K562 (cell line): ENCODE measurements around the gene TBC1D9. TPM values are rescaled to one million over a fixed set of nuclear protein-coding genes. Genes with fewer than 3 reads are reported as not detected.

Experiments
- ATAC-seq: fragments of 200-7000 bp; cut with Tn5 transposase; 3 replicates; pipeline ENCODE4 v1.9.1; 2020; ENCODE audit warnings: moderate library complexity
- BruUV-seq: library from RNA; stranded (reverse); fragments of 400-500 nt; replicated peaks from 2 replicates; lab custom pipeline; 2021; lab: Mats Ljungman, UMichigan
- CTCF ChIA-PET: fragments of 300-600 bp; formaldehyde crosslinking; extraction: SDS; loops from one replicate; lab custom pipeline; 2021; ENCODE audit warnings: low intra/inter-chr PET ratio; lab: Yijun Ruan, JAX
- POLR2A ChIA-PET: fragments of 300-600, 350-650 bp; sonication (Branson Sonifier 250); formaldehyde crosslinking; extraction: SDS; loops from one replicate; lab custom pipeline; 2021; ENCODE audit warnings: antibody characterized with exemption, inconsistent platforms; lab: Yijun Ruan, JAX
- DNase-seq, 4 experiments: peaks; one replicate each; pipeline versions ENCODE4 v3.0.0 to v3.0.0-alpha.2; 2011 to 2018; ENCODE audit warnings: low spot score in 3 of 4, mixed read lengths in 3 of 4; ENCODE audit errors: extremely low read depth in 1 of 4
- FAIRE-seq: peaks from 2 replicates; lab custom pipeline; 2011; peaks lifted over from hg19 to GRCh38; lab: Jason Lieb, UNC
- H2AFZ ChIP-seq: 2 replicates; pipeline ENCODE4 v1.6.0; 2011; ENCODE audit warnings: low read depth, low read length, control low read depth, inconsistent platforms
- H3K27ac ChIP-seq: fragments of 200-600 bp; 3 replicates; pipeline ENCODE4 v1.8.0; 2011; ENCODE audit warnings: low read depth, mild to moderate bottlenecking, control low read depth, inconsistent platforms, low read length, moderate library complexity, mixed read lengths; ENCODE audit errors: extremely low read depth
- H3K27me3 ChIP-seq, 2 experiments: fragments of 300-600 bp in 1 of 2; 2 replicates in 1 of 2; 3 replicates in 1 of 2; pipeline versions ENCODE4 v1.6.0 to v1.8.0; 2011; ENCODE audit warnings: inconsistent platforms in 2 of 2, low read length in 2 of 2, mild to moderate bottlenecking in 1 of 2, mixed read lengths in 1 of 2, moderate library complexity in 1 of 2; ENCODE audit not compliant: control insufficient read depth in 2 of 2, insufficient read depth in 2 of 2
- H3K36me3 ChIP-seq: fragments of 300-600 bp; 3 replicates; pipeline ENCODE4 v1.8.0; 2011; ENCODE audit warnings: mild to moderate bottlenecking, low read length, inconsistent platforms; ENCODE audit not compliant: control insufficient read depth, insufficient read depth
- H3K4me1 ChIP-seq, 2 experiments: fragments of 200-600 bp in 1 of 2; replicated peaks in 1 of 2; 2 replicates in 1 of 2; 3 replicates in 1 of 2; pipeline versions ENCODE4 v1.5.1 to v1.8.0; 2011; ENCODE audit warnings: inconsistent platforms in 2 of 2, low read length in 2 of 2, mild to moderate bottlenecking in 1 of 2, mixed read lengths in 1 of 2, moderate library complexity in 1 of 2; ENCODE audit not compliant: control insufficient read depth in 2 of 2, insufficient read depth in 2 of 2
- H3K4me2 ChIP-seq: 2 replicates; pipeline ENCODE4 v1.6.1; 2011; ENCODE audit warnings: low read length, control low read depth, inconsistent platforms, mixed read lengths; ENCODE audit not compliant: insufficient read depth
- H3K4me3 ChIP-seq: fragments of 200-600 bp; sonication (generic), shearing (Covaris generic); 2 replicates; pipeline ENCODE4 v1.5.1; 2016; ENCODE audit warnings: control low read depth, inconsistent platforms
- H3K79me2 ChIP-seq: fragments of 200-600 bp; 3 replicates; pipeline ENCODE4 v1.8.0; 2011; ENCODE audit warnings: low read length, inconsistent platforms; ENCODE audit not compliant: control insufficient read depth, insufficient read depth
- H3K9ac ChIP-seq, 2 experiments: 2 replicates each; pipeline versions ENCODE4 v1.6.0 to v1.6.1; 2011; ENCODE audit warnings: low read depth in 2 of 2, low read length in 2 of 2, control low read depth in 1 of 2, inconsistent platforms in 1 of 2, mild to moderate bottlenecking in 1 of 2, mixed read lengths in 1 of 2; ENCODE audit not compliant: insufficient read depth in 1 of 2
- H3K9me1 ChIP-seq: one replicate; pipeline ENCODE4 v1.6.0; 2011; ENCODE audit warnings: inconsistent platforms, mild to moderate bottlenecking, low read length, moderate library complexity; ENCODE audit not compliant: control insufficient read depth, insufficient read depth
- H3K9me3 ChIP-seq: replicated peaks from 2 replicates; pipeline ENCODE4 v1.5.1; 2011; ENCODE audit warnings: low read depth, low read length, inconsistent platforms; ENCODE audit not compliant: control insufficient read depth, insufficient read depth
- H4K20me1 ChIP-seq: replicated peaks from 2 replicates; pipeline ENCODE4 v1.6.1; 2011; ENCODE audit warnings: low read length, inconsistent platforms, mixed read lengths; ENCODE audit not compliant: control insufficient read depth, insufficient read depth
- C11orf30 ChIP-seq: fragments of 450-650 bp; IDR thresholded peaks from 2 replicates; pipeline ENCODE4 v1.6.1; 2016; ENCODE audit warnings: low read depth, mild to moderate bottlenecking
- HMG20A ChIP-seq: fragments of 450-650 bp; formaldehyde crosslinking; conservative IDR thresholded peaks from 2 replicates; pipeline ENCODE4 v1.4.0; 2020; ENCODE audit warnings: mild to moderate bottlenecking, mixed read lengths
- KDM4B ChIP-seq, 2 experiments: fragments of 450-650 bp in 1 of 2; sonication (generic) in 1 of 2; IDR thresholded peaks; 2 replicates each; pipeline ENCODE4 v1.6.1; 2016 to 2017; ENCODE audit warnings: borderline replicate concordance in 2 of 2, antibody characterized with exemption in 1 of 2, low read depth in 1 of 2, mild to moderate bottlenecking in 1 of 2
- MCM3 ChIP-seq: fragments of 450-650 bp; IDR thresholded peaks from 2 replicates; pipeline ENCODE4 v1.6.1; 2016
- MTA3 ChIP-seq: fragments of 450-650 bp; formaldehyde crosslinking; IDR thresholded peaks from 2 replicates; pipeline ENCODE4 v1.6.1; 2017; ENCODE audit warnings: mild to moderate bottlenecking, borderline replicate concordance
- NR4A1 ChIP-seq, 2 experiments: fragments of 250-450 bp in 1 of 2; fragments of 450-650 bp in 1 of 2; sonication (Bioruptor Pico) in 1 of 2; IDR thresholded peaks; 2 replicates each; pipeline versions ENCODE4 v1.4.0 to v1.6.1; 2016 to 2020; ENCODE audit warnings: mild to moderate bottlenecking in 2 of 2, missing compliant biosample characterization in 1 of 2, missing genetic modification characterization in 1 of 2, moderate library complexity in 1 of 2
- POLR2AphosphoS2 ChIP-seq: IDR thresholded peaks from 2 replicates; pipeline ENCODE4 v1.6.1; 2012; ENCODE audit warnings: low read length, improper control_type of control experiment
- SRSF3 ChIP-seq: fragments of 200-400 bp; formaldehyde crosslinking; IDR thresholded peaks from 2 replicates; pipeline ENCODE4 v1.6.1; 2016; ENCODE audit warnings: mild to moderate bottlenecking, low read length, moderate library complexity; ENCODE audit not compliant: insufficient read depth
- ZFP36 ChIP-seq: fragments of 150-350 bp; IDR thresholded peaks from 2 replicates; pipeline ENCODE4 v1.6.1; 2018; ENCODE audit warnings: low read length, low read depth; ENCODE audit not compliant: partially characterized antibody
- ZNF12 ChIP-seq: sonication (generic); formaldehyde crosslinking; IDR thresholded peaks from 2 replicates; pipeline ENCODE4 v1.4.0; 2020; ENCODE audit warnings: mild to moderate bottlenecking, missing genetic modification reagents
- ZNF384 ChIP-seq: IDR thresholded peaks from 2 replicates; pipeline ENCODE4 v1.6.1; 2012; ENCODE audit warnings: low read depth, low read length, improper control_type of control experiment
- ZNF589 ChIP-seq: fragments of 200-800 bp; sonication (Bioruptor generic); IDR thresholded peaks from 2 replicates; pipeline ENCODE4 v1.6.1; 2016; ENCODE audit warnings: low read depth, missing genetic modification characterization, missing compliant biosample characterization
- ZNF76 ChIP-seq: fragments of 250-450 bp; sonication (Bioruptor Pico); IDR thresholded peaks from 2 replicates; pipeline ENCODE4 v1.4.0; 2020; ENCODE audit warnings: mild to moderate bottlenecking, moderate library complexity, borderline replicate concordance
- WGBS: fragments of 100-300 bp; shearing (Covaris generic); methylation state at CpG from one replicate; pipeline ENCODE4 v1.1.6; 2016; ENCODE audit warnings: low coverage, mixed read lengths; ENCODE audit not compliant: insufficient coverage; ENCODE audit errors: missing lambda C conversion rate; 5-methylcytosine and 5-hydroxymethylcytosine counted together
- in situ Hi-C: fragments of 300-500 bp; cut with MboI; formaldehyde crosslinking; loops from 4 replicates; pipeline ENCODE4 v1.15.0; 2018; ENCODE audit warnings: inconsistent platforms, mixed read lengths
- intact Hi-C: fragments of 100-400 bp; cut with micrococcal nuclease; formaldehyde crosslinking; loops from 2 replicates; pipeline ENCODE4 v1.14.2; 2022
- polyA plus RNA-seq, 8 experiments: library from polyadenylated mRNA; depleted of rRNA in 4 of 8; stranded (reverse) in 5 of 8; unstranded in 3 of 8; fragments of >200 nt; fragmentation: Nextera tagmentation in 2 of 8; fragmentation: Illumina TruSeq in 1 of 8; extraction: Ambion mirVana in 2 of 8; extraction: Trizol in 1 of 8; gene quantifications; 2 replicates each; pipeline versions ENCODE4 v1.2.1 to v1.2.3, GENCODE V29; 2011 to 2014; ENCODE audit warnings: inconsistent platforms in 1 of 8, missing spikeins in 1 of 8
- total RNA-seq, 7 experiments: library from RNA; depleted of rRNA in 6 of 7; stranded (reverse); fragments of >200 nt in 6 of 7; fragmentation: Illumina TruSeq in 2 of 7; extraction: Trizol in 2 of 7; gene quantifications; 2 replicates each; pipeline versions ENCODE4 v1.2.1 to v1.2.3, GENCODE V29; 2011 to 2021; ENCODE audit warnings: low replicate concordance in 1 of 7
- TF ChIP-seq, protein P1 (sequence below): fragments of 450-650 bp; IDR thresholded peaks from 2 replicates; pipeline ENCODE4 v1.7.1; 2018; ENCODE audit warnings: mild to moderate bottlenecking, low read depth; ENCODE audit not compliant: partially characterized antibody
- TF ChIP-seq, protein P2 (sequence below): fragments of 250-450 bp; sonication (Bioruptor Pico); IDR thresholded peaks from 2 replicates; pipeline ENCODE4 v1.9.0; 2021; ENCODE audit warnings: mild to moderate bottlenecking
- TF ChIP-seq, protein P3 (sequence below): fragments of 250-450 bp; sonication (Bioruptor Pico); IDR thresholded peaks from 2 replicates; pipeline ENCODE4 v1.5.0; 2021; ENCODE audit warnings: mild to moderate bottlenecking, moderate library complexity

TBC1D9 gene
- total and polyA plus RNA-seq, 9 of the 15 experiments (the other 6 are each of a cell fraction or from before 2014, with no cell fraction given) = 0.13 TPM; not detected in 8

DNA sequence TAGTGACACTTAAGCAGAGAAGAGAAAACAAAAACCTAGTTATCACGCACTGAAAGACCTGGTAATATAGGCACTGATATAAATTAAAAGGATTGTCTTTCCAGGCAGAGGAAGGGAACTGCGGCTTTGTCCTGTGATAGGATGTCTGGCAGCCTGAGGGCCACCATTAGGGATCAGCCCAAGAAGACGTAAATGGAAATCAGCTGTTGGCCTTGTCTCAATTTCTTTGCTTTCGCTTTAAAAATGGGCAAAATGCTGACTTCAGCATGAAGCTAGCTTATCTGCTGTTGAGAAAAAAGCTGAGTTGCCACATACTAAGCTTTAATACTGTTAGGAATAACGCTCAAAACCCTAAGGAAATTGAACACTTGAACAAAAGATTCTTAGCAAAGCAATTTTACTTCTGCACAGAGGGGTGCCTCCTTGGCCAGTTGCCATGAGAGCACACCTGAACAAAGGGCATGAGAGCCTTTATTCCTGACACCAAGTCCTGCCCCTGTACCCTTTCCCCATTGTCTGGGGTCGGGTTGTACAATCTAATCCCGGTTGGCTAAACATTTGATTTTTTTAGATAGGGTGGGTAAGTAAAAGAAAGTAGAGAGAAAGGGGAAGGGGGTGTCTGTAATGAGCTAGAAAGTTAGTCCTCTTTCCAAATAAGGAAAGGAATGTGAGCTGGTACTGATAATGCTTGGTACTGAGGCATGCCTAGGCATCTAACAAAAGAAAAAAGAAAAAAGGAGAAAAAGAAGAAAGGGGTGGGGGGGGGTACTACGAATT lies 102.3 kb downstream of the TBC1D9 start:
- no peak for FAIRE-seq
- no peaks in the 10 kb centered on the region for H3K79me2 ChIP-seq
- H3K27me3 ChIP-seq = no peaks in the 10 kb centered on the region
- no peaks in the 10 kb centered on the region for H4K20me1 ChIP-seq
- no peaks in the 10 kb centered on the region for H3K36me3 ChIP-seq
- H3K9me3 ChIP-seq = no peaks in the 10 kb centered on the region
- ATAC-seq = no peak
- CTCF ChIA-PET = no interaction called here
- intact Hi-C loops (no loop called here), in situ Hi-C loops (no loop called here)
- H3K4me3 ChIP-seq = no peak overlapping the region
- POLR2A ChIA-PET = interaction anchor here (0.7 to 0.8 kb wide), 2 partner anchors 9 to 50 kb away, joined by 3 to 4 read pairs; no protein-coding TSS in a partner anchor
- H3K4me2 ChIP-seq = no peak overlapping the region
- no peak overlapping the region for H3K9ac ChIP-seq
- DNase-seq = no peak
- H3K9me1 ChIP-seq = no peaks in the 10 kb centered on the region
- no peak overlapping the region for H3K27ac ChIP-seq
- 1% methylated on average over 8 of the region's 8 CpGs for WGBS
- H2AFZ ChIP-seq = no peak overlapping the region
- H3K4me1 ChIP-seq = no peaks in the 10 kb centered on the region
- no TSS peak for BruUV-seq
- no peak for TF ChIP-seq NR4A1 (CRISPR knock-in tag; IDR thresholded peaks at IDR 0.05)
- TF ChIP-seq NR4A1 (tag; IDR thresholded peaks at IDR 0.05) = no peak
- TF ChIP-seq KDM4B (IDR thresholded peaks at IDR 0.05; ENCODE audit: borderline replicate concordance in 2 of 2, low read depth in 1 of 2) = no peak
- TF ChIP-seq, protein P1, sequence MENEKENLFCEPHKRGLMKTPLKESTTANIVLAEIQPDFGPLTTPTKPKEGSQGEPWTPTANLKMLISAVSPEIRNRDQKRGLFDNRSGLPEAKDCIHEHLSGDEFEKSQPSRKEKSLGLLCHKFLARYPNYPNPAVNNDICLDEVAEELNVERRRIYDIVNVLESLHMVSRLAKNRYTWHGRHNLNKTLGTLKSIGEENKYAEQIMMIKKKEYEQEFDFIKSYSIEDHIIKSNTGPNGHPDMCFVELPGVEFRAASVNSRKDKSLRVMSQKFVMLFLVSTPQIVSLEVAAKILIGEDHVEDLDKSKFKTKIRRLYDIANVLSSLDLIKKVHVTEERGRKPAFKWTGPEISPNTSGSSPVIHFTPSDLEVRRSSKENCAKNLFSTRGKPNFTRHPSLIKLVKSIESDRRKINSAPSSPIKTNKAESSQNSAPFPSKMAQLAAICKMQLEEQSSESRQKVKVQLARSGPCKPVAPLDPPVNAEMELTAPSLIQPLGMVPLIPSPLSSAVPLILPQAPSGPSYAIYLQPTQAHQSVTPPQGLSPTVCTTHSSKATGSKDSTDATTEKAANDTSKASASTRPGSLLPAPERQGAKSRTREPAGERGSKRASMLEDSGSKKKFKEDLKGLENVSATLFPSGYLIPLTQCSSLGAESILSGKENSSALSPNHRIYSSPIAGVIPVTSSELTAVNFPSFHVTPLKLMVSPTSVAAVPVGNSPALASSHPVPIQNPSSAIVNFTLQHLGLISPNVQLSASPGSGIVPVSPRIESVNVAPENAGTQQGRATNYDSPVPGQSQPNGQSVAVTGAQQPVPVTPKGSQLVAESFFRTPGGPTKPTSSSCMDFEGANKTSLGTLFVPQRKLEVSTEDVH = no peak
- TF ChIP-seq HMG20A (CRISPR knock-in tag) = no peak
- TF ChIP-seq, protein P2, sequence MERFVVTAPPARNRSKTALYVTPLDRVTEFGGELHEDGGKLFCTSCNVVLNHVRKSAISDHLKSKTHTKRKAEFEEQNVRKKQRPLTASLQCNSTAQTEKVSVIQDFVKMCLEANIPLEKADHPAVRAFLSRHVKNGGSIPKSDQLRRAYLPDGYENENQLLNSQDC (CRISPR knock-in tag) = no peak
- peak; percentile 71 for TF ChIP-seq C11orf30
- TF ChIP-seq, protein P3, sequence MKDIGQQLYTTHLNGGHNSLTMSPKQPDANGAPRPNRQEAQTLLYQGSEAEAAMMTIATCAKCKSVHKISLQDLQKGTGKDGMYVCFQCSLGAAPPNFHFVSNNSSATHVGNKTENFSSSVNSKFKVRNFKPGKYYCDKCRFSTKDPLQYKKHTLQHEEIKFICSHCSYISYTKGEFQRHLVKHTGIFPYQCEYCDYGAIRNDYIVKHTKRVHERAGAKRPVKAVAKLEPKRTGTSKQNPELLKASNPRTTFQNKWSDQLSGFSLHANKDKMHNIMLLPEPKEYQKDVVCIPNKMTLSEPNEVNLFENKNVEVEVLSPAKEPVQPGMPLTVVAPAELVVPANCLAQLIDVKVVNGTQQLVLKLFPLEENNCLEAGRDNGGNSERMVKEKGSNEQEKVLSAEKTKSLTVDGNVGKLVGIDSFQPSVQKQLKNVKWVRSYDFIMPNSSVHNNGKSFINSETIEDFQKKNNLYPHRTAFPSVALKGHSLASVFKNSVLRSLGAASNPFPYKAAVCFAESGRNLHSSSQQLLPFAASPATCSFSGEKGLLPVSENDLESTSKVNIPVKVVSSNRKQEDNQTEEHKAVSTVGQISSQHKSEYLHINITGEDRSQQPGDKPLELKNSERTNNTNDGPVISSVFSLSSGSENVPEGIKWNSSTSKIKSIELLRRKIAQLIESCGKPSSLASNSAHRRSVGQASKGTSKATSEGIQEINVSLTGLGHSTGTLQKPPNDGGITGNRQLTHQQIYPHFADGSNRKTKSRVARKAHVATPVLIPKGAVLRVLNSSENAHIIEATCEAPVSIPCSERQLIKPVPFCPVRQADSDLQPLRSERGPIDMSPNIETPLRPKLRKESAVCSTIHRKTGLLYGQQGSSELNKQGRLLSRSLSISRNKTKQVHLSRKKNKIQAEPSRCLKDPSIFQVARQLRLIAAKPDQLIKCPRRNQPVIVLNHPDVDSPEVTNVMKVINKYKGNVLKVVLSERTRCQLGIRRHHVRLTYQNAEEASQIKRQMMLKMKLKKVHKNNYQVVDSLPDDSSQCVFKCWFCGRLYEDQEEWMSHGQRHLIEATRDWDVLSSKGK (CRISPR knock-in tag) = no peak
- TF ChIP-seq ZFP36 = no peak
- TF ChIP-seq POLR2AphosphoS2 = no peak
- TF ChIP-seq ZNF384 = no peak
- TF ChIP-seq MTA3 = no peak
- TF ChIP-seq ZNF76 (CRISPR knock-in tag) = no peak
- no peak for TF ChIP-seq SRSF3
- TF ChIP-seq ZNF12 = no peak
- TF ChIP-seq ZNF589 (CRISPR knock-in tag) = no peak
- no peak for TF ChIP-seq MCM3
